T-helper 22 cell (primary cell): ENCODE measurements around the gene ATXN7L1.
A peak's percentile ranks its signal among the peaks of the same experiment; 100 is the strongest.
"Not testable (repeated sequence)": the region's sequence is repeated elsewhere in the genome, so short reads cannot be mapped to it uniquely, and the experiment has no call there.

ENCODE experiments used
- DNase-seq: peaks from one replicate; pipeline ENCODE4 v3.0.0-alpha.2; 2020; ENCODE audit warnings: low read depth

Gene ATXN7L1

GRCh38 chr7:105857009-105857952 is 19.1 kb downstream of the ATXN7L1 start:
- no peak for DNase-seq

- no peak for DNase-seq
These were observed 21.9 kb downstream of the ATXN7L1 start for GRCh38 chr7:105854498-105854897.

- no peak for DNase-seq
These were observed 22.4 kb downstream of the ATXN7L1 start for GRCh38 chr7:105853931-105854419.

GRCh38 chr7:105851064-105851463 is 25.3 kb downstream of the ATXN7L1 start:
- DNase-seq, result no peak

- DNase-seq, result peak; percentile 30
These were observed 27.1 kb downstream of the ATXN7L1 start for GRCh38 chr7:105849122-105849855.

GRCh38 chr7:105846404-105846803 is 30.0 kb downstream of the ATXN7L1 start:
- DNase-seq, result no peak

- DNase-seq, result not testable (repeated sequence)
These were observed 31.7 kb downstream of the ATXN7L1 start for GRCh38 chr7:105844681-105845080.

- no peak for DNase-seq
These were observed 34.5 kb downstream of the ATXN7L1 start for GRCh38 chr7:105841866-105842265.

GRCh38 chr7:105840981-105841749 is 35.2 kb downstream of the ATXN7L1 start:
- no peak for DNase-seq

- no peak for DNase-seq
These were observed 37.1 kb downstream of the ATXN7L1 start for GRCh38 chr7:105839266-105839665.

GRCh38 chr7:105838627-105839231 is 37.7 kb downstream of the ATXN7L1 start:
- DNase-seq, result no peak

GRCh38 chr7:105837765-105838626 is 38.4 kb downstream of the ATXN7L1 start:
- DNase-seq, result no peak

- DNase-seq, result no peak
These were observed 41.0 kb downstream of the ATXN7L1 start for GRCh38 chr7:105835441-105835840.

- no peak for DNase-seq
These were observed 44.4 kb downstream of the ATXN7L1 start for GRCh38 chr7:105831824-105832535.

GRCh38 chr7:105831302-105831620 is 45.1 kb downstream of the ATXN7L1 start:
- no peak for DNase-seq

GRCh38 chr7:105830405-105831301 is 45.7 kb downstream of the ATXN7L1 start:
- no peak for DNase-seq

- no peak for DNase-seq
These were observed 46.6 kb downstream of the ATXN7L1 start for GRCh38 chr7:105829681-105830322.

GRCh38 chr7:105828141-105828540 is 48.3 kb downstream of the ATXN7L1 start:
- DNase-seq, result no peak
